PFSK-1 (cell line): ENCODE measurements around the gene CEP192.

Experiments
- POLR2AphosphoS5 ChIP-seq: IDR thresholded peaks from 2 replicates; pipeline ENCODE4 v1.6.1; 2012; ENCODE audit warnings: low read depth, mild to moderate bottlenecking, control low read depth, low read length, moderate library complexity
- REST ChIP-seq, 2 experiments: IDR thresholded peaks; 2 replicates each; pipeline versions ENCODE4 v1.6.1 to v1.8.0; 2011 to 2012; ENCODE audit warnings: low read depth in 2 of 2, low read length in 2 of 2, control low read depth in 1 of 2, inconsistent platforms in 1 of 2, mild to moderate bottlenecking in 1 of 2, moderate library complexity in 1 of 2; ENCODE audit not compliant: insufficient read depth in 1 of 2
- SIN3A ChIP-seq: IDR thresholded peaks from 2 replicates; pipeline ENCODE4 v1.6.1; 2012; ENCODE audit warnings: mild to moderate bottlenecking, low read length, moderate library complexity, borderline replicate concordance; ENCODE audit not compliant: insufficient read depth

GRCh38 chr18:13164406-13164805, 173.2 kb downstream of the CEP192 start:
- TF ChIP-seq POLR2AphosphoS5 (no peak), REST (IDR thresholded peaks at IDR 0.05; ENCODE audit: insufficient read depth in 1 of 2, low read depth in 2 of 2, low read length in 2 of 2) (no peak), SIN3A (no peak)
